Measurements from ENCODE around the gene HOXA11. TPM values are rescaled to one million over a fixed set of nuclear protein-coding genes. Genes with fewer than 3 reads are reported as not detected.

HOXA11 gene
- polyA plus RNA-seq (2013, experiment 1 of 2), result 1.4 TPM
- 1.3 TPM for polyA plus RNA-seq (2013, experiment 2 of 2)

GRCh38 chr7:27185013-27185853 lies at the start of gene HOXA11:
Gene HOXA11, minus strand, starts transcription at chr7:27185232. Its CDS starts 88 bp downstream, at chr7:27185144.
- peaks cover 6 to 13% of the 10 kb centered on the region in 2 experiments for H3K36me3 ChIP-seq (ENCODE audit: control insufficient read depth in 1 of 2, insufficient read depth in 2 of 2, low read depth in 1 of 2, low read length in 2 of 2)
- no peak within 1 kb of the TSS for H3K14ac ChIP-seq (ENCODE audit: low read length in 2 of 2)
- no peak within 1 kb of the TSS for H3K4ac ChIP-seq (ENCODE audit: low read depth in 1 of 2, low read length in 2 of 2)
- no peak within 1 kb of the TSS for H4K91ac ChIP-seq (ENCODE audit: low read length)
- H3K23ac ChIP-seq (ENCODE audit: low read length in 2 of 2), result no peak within 1 kb of the TSS
- H3K79me1 ChIP-seq (replicated peaks; ENCODE audit: low read length, poor library complexity, severe bottlenecking), result no peaks in the 10 kb centered on the region
- no peak within 1 kb of the TSS for H2AFZ ChIP-seq (ENCODE audit: low read depth, low read length)
- H3K4me2 ChIP-seq (ENCODE audit: low read length, poor library complexity, severe bottlenecking), result peak within 1 kb of the TSS; percentile 92
- peak; percentile 76 for DNase-seq
- WGBS, result 5% methylated on average over 32 of the region's 43 CpGs
- peak within 1 kb of the TSS; percentile 31 for H4K8ac ChIP-seq (ENCODE audit: low read length)
- peak within 1 kb of the TSS; percentile 79 to 84 for H3K4me3 ChIP-seq (ENCODE audit: insufficient read depth in 1 of 2, low read depth in 1 of 2, low read length in 2 of 2)
- peak within 1 kb of the TSS; percentile 74 for H3K27ac ChIP-seq (ENCODE audit: low read length, poor library complexity, severe bottlenecking)
- H3K18ac ChIP-seq (ENCODE audit: low read depth in 1 of 2, low read length in 2 of 2), result peak within 1 kb of the TSS; percentile 28
- peaks cover under 1 to 22% of the 10 kb centered on the region in 2 experiments for H3K27me3 ChIP-seq (ENCODE audit: control insufficient read depth in 1 of 2, insufficient read depth in 1 of 2, low read length in 2 of 2)
- peak within 1 kb of the TSS; percentile 75 for H2BK5ac ChIP-seq (ENCODE audit: low read depth, low read length, poor library complexity, severe bottlenecking)
- no peak within 1 kb of the TSS for H2BK120ac ChIP-seq (ENCODE audit: low read depth, low read length)
- H2BK15ac ChIP-seq (ENCODE audit: low read depth, poor library complexity, severe bottlenecking), result no peak within 1 kb of the TSS
- H2AK5ac ChIP-seq (ENCODE audit: low read length, severe bottlenecking), result peak within 1 kb of the TSS; percentile 45
- H3K9ac ChIP-seq (ENCODE audit: low read length), result peak within 1 kb of the TSS; percentile 94
- peaks cover 26% of the 10 kb centered on the region for H3K4me1 ChIP-seq (ENCODE audit: control insufficient read depth, insufficient read depth, low read depth, low read length)
- no peaks in the 10 kb centered on the region for H3K9me3 ChIP-seq (ENCODE audit: control insufficient read depth, low read length)
- H2BK12ac ChIP-seq (ENCODE audit: low read length in 2 of 2), result no peak within 1 kb of the TSS

GRCh38 chr7:27229448-27229847 lies 44.4 kb upstream of the HOXA11 start:
- no peak overlapping the region for H3K14ac ChIP-seq (ENCODE audit: low read length in 2 of 2)
- H3K36me3 ChIP-seq (ENCODE audit: control insufficient read depth in 1 of 2, insufficient read depth in 2 of 2, low read depth in 1 of 2, low read length in 2 of 2), result no peaks in the 10 kb centered on the region
- H2AK5ac ChIP-seq (ENCODE audit: low read length, severe bottlenecking), result no peak overlapping the region
- WGBS, result 82% methylated on average over 4 of the region's 4 CpGs
- no peaks in the 10 kb centered on the region for H3K79me1 ChIP-seq (replicated peaks; ENCODE audit: low read length, poor library complexity, severe bottlenecking)
- DNase-seq, result no peak
- no peak overlapping the region for H3K4ac ChIP-seq (ENCODE audit: low read depth in 1 of 2, low read length in 2 of 2)
- H3K9ac ChIP-seq (ENCODE audit: low read length), result no peak overlapping the region
- H2BK120ac ChIP-seq (ENCODE audit: low read depth, low read length), result no peak overlapping the region
- peaks cover 8% of the 10 kb centered on the region for H3K4me1 ChIP-seq (ENCODE audit: control insufficient read depth, insufficient read depth, low read depth, low read length)
- H2AFZ ChIP-seq (ENCODE audit: low read depth, low read length), result no peak overlapping the region
- H3K18ac ChIP-seq (ENCODE audit: low read depth in 1 of 2, low read length in 2 of 2), result no peak overlapping the region
- H4K91ac ChIP-seq (ENCODE audit: low read length), result no peak overlapping the region
- H2BK5ac ChIP-seq (ENCODE audit: low read depth, low read length, poor library complexity, severe bottlenecking), result no peak overlapping the region
- H3K27ac ChIP-seq (ENCODE audit: low read length, poor library complexity, severe bottlenecking), result no peak overlapping the region
- no peak overlapping the region for H2BK12ac ChIP-seq (ENCODE audit: low read length in 2 of 2)
- H3K27me3 ChIP-seq (ENCODE audit: control insufficient read depth in 1 of 2, insufficient read depth in 1 of 2, low read length in 2 of 2), result peaks cover 34 to 60% of the 10 kb centered on the region in 2 experiments
- H3K4me3 ChIP-seq (ENCODE audit: insufficient read depth in 1 of 2, low read depth in 1 of 2, low read length in 2 of 2), result no peak overlapping the region
- H4K8ac ChIP-seq (ENCODE audit: low read length), result no peak overlapping the region
- no peak overlapping the region for H2BK15ac ChIP-seq (ENCODE audit: low read depth, poor library complexity, severe bottlenecking)
- H3K23ac ChIP-seq (ENCODE audit: low read length in 2 of 2), result no peak overlapping the region
- H3K4me2 ChIP-seq (ENCODE audit: low read length, poor library complexity, severe bottlenecking), result no peak overlapping the region
- no peaks in the 10 kb centered on the region for H3K9me3 ChIP-seq (ENCODE audit: control insufficient read depth, low read length)

- Histone ChIP-seq H2BK120ac (ENCODE audit: low read depth, low read length) (no peak overlapping the region), H3K14ac (ENCODE audit: low read length in 2 of 2) (no peak overlapping the region), H3K9ac (ENCODE audit: low read length) (no peak overlapping the region), H3K18ac (ENCODE audit: low read depth in 1 of 2, low read length in 2 of 2) (no peak overlapping the region), H2BK5ac (ENCODE audit: low read depth, low read length, poor library complexity, severe bottlenecking) (no peak overlapping the region), H2BK15ac (ENCODE audit: low read depth, poor library complexity, severe bottlenecking) (no peak overlapping the region), H3K27me3 (ENCODE audit: control insufficient read depth in 1 of 2, insufficient read depth in 1 of 2, low read length in 2 of 2) (peaks cover 69 to 73% of the 10 kb centered on the region in 2 experiments), H3K9me3 (ENCODE audit: control insufficient read depth, low read length) (no peaks in the 10 kb centered on the region), H3K4me1 (ENCODE audit: control insufficient read depth, insufficient read depth, low read depth, low read length) (peaks cover 11% of the 10 kb centered on the region), H4K91ac (ENCODE audit: low read length) (no peak overlapping the region), H2AFZ (ENCODE audit: low read depth, low read length) (no peak overlapping the region), H2BK12ac (ENCODE audit: low read length in 2 of 2) (no peak overlapping the region), H2AK5ac (ENCODE audit: low read length, severe bottlenecking) (no peak overlapping the region), H3K79me1 (replicated peaks; ENCODE audit: low read length, poor library complexity, severe bottlenecking) (no peaks in the 10 kb centered on the region), H3K4me2 (ENCODE audit: low read length, poor library complexity, severe bottlenecking) (peak overlapping the region; percentile 30), H3K36me3 (ENCODE audit: control insufficient read depth in 1 of 2, insufficient read depth in 2 of 2, low read depth in 1 of 2, low read length in 2 of 2) (no peaks in the 10 kb centered on the region), H3K4me3 (ENCODE audit: insufficient read depth in 1 of 2, low read depth in 1 of 2, low read length in 2 of 2) (no peak overlapping the region), H4K8ac (ENCODE audit: low read length) (no peak overlapping the region), H3K23ac (ENCODE audit: low read length in 2 of 2) (no peak overlapping the region), H3K4ac (ENCODE audit: low read depth in 1 of 2, low read length in 2 of 2) (no peak overlapping the region), H3K27ac (ENCODE audit: low read length, poor library complexity, severe bottlenecking) (no peak overlapping the region)
- WGBS, result 4% methylated on average over 60 of the region's 61 CpGs
- DNase-seq, result no peak
These were observed 40.2 kb upstream of the HOXA11 start for GRCh38 chr7:27224983-27225934.
